ENCODE data around the gene WRNIP1. TPM values are rescaled to one million over a fixed set of nuclear protein-coding genes. Genes with fewer than 3 reads are reported as not detected.

The WRNIP1 gene
- total RNA-seq, 1 experiment from 2014 or later = 122 TPM

DNA sequence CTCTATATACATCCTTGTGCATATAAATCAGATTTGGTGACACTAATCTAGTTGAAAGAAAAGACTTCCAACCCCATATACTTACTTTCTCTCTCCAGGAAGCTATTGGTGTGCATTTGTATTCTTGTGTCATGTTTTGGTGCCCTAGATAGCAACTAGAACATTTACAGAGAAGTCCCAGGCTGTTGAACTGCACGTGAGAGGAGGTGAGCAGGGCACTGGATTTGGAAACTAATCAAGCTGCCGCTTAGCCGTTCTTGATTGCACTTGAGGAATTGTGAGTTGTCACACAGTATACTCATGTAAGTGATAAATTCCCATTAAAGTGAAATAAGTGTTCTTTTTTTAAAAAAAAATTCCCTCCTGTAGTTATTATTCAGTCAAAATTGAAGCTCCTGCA lies 7.6 kb downstream of the WRNIP1 start:
- H3K9me3 ChIP-seq (replicated peaks) = no peaks in the 10 kb centered on the region
- no peak overlapping the region for H3K4me3 ChIP-seq
- H3K27ac ChIP-seq = no peak overlapping the region
- H3K36me3 ChIP-seq = peaks cover 78% of the 10 kb centered on the region
- H3K4me1 ChIP-seq (replicated peaks) = peaks cover 26% of the 10 kb centered on the region
- H3K27me3 ChIP-seq (replicated peaks) = no peaks in the 10 kb centered on the region
- no peak for DNase-seq (ENCODE audit: low read depth in 1 of 2, low spot score in 2 of 2)

- Histone ChIP-seq H3K9me3 (replicated peaks) (no peaks in the 10 kb centered on the region), H3K27me3 (replicated peaks) (no peaks in the 10 kb centered on the region), H3K4me3 (no peak overlapping the region), H3K27ac (no peak overlapping the region), H3K4me1 (replicated peaks) (peaks cover 20% of the 10 kb centered on the region), H3K36me3 (peaks cover 78% of the 10 kb centered on the region)
- DNase-seq (ENCODE audit: low read depth in 1 of 2, low spot score in 2 of 2) = no peak
Measured at GRCh38 chr6:2773449-2773848, 8.3 kb downstream of the WRNIP1 start.

DNA sequence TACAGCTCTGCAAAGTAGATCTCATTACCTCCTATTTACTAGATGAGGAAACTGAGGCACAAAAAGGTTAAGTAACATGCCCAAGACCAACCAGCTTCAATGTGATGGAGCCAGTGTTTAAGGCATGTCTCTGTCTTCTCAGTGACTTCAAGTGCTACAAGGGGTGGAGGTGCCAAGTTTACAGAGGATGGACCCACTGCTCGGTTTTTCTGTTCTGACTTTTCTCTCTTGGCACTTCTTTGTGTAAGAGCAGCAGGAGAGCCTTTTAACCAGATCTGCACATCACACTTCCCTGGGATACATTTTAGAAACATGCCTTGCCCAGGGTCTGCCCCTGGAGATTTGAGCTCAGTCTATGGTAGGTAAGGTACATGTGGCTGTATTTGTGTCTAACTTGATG lies 9.8 kb downstream of the WRNIP1 start:
- no peak for DNase-seq (ENCODE audit: low read depth in 1 of 2, low spot score in 2 of 2)
- Histone ChIP-seq H3K36me3 (peaks cover 79% of the 10 kb centered on the region), H3K27ac (no peak overlapping the region), H3K4me3 (no peak overlapping the region), H3K9me3 (replicated peaks) (no peaks in the 10 kb centered on the region), H3K27me3 (replicated peaks) (no peaks in the 10 kb centered on the region), H3K4me1 (replicated peaks) (peaks cover 4% of the 10 kb centered on the region)

- DNase-seq (ENCODE audit: low read depth in 1 of 2, low spot score in 2 of 2) = no peak
- Histone ChIP-seq H3K27ac (no peak overlapping the region), H3K27me3 (replicated peaks) (no peaks in the 10 kb centered on the region), H3K4me3 (no peak overlapping the region), H3K36me3 (peaks cover 83% of the 10 kb centered on the region), H3K4me1 (replicated peaks) (peaks cover 6% of the 10 kb centered on the region), H3K9me3 (replicated peaks) (no peaks in the 10 kb centered on the region)
Measured at GRCh38 chr6:2777249-2777648, 12.1 kb downstream of the WRNIP1 start.

GRCh38 chr6:2780102-2780737 lies 15.0 kb downstream of the WRNIP1 start:
- Histone ChIP-seq H3K9me3 (replicated peaks) (no peaks in the 10 kb centered on the region), H3K4me3 (no peak overlapping the region)
- DNase-seq (ENCODE audit: low read depth in 1 of 2, low spot score in 2 of 2) = no peak

GRCh38 chr6:2781685-2782355 lies 16.6 kb downstream of the WRNIP1 start:
- H3K27ac ChIP-seq = no peak overlapping the region
- H3K27me3 ChIP-seq (replicated peaks) = no peaks in the 10 kb centered on the region
- H3K9me3 ChIP-seq (replicated peaks) = no peaks in the 10 kb centered on the region
- no peak overlapping the region for H3K4me3 ChIP-seq
- H3K36me3 ChIP-seq = peaks cover 69% of the 10 kb centered on the region
- peaks cover 50% of the 10 kb centered on the region for H3K4me1 ChIP-seq (replicated peaks)
- DNase-seq (ENCODE audit: low read depth in 1 of 2, low spot score in 2 of 2) = no peak

More at GRCh38 chr6:2780102-2780737, 15.0 kb downstream of the WRNIP1 start:
- H3K4me1 ChIP-seq (replicated peaks) = peaks cover 34% of the 10 kb centered on the region
- H3K27me3 ChIP-seq (replicated peaks) = no peaks in the 10 kb centered on the region
- no peak overlapping the region for H3K27ac ChIP-seq
- H3K36me3 ChIP-seq = peaks cover 74% of the 10 kb centered on the region

- H3K36me3 ChIP-seq = peaks cover 73% of the 10 kb centered on the region
- no peaks in the 10 kb centered on the region for H3K9me3 ChIP-seq (replicated peaks)
- no peak overlapping the region for H3K27ac ChIP-seq
- DNase-seq (ENCODE audit: low read depth in 1 of 2, low spot score in 2 of 2) = no peak
- no peak overlapping the region for H3K4me3 ChIP-seq
- H3K4me1 ChIP-seq (replicated peaks) = peaks cover 55% of the 10 kb centered on the region
- H3K27me3 ChIP-seq (replicated peaks) = no peaks in the 10 kb centered on the region
Measured at GRCh38 chr6:2782356-2782708, 17.1 kb downstream of the WRNIP1 start.

- DNase-seq (ENCODE audit: low read depth in 1 of 2, low spot score in 2 of 2) = no peak
- Histone ChIP-seq H3K9me3 (replicated peaks) (no peaks in the 10 kb centered on the region), H3K36me3 (peaks cover 75% of the 10 kb centered on the region), H3K4me3 (no peak overlapping the region), H3K27ac (peak overlapping the region; percentile 43), H3K27me3 (replicated peaks) (no peaks in the 10 kb centered on the region), H3K4me1 (replicated peaks) (peaks cover 60% of the 10 kb centered on the region)
Measured at GRCh38 chr6:2782825-2783187, 17.6 kb downstream of the WRNIP1 start.

- DNase-seq (ENCODE audit: low read depth in 1 of 2, low spot score in 2 of 2) = no peak
- Histone ChIP-seq H3K4me3 (no peak overlapping the region), H3K9me3 (replicated peaks) (no peaks in the 10 kb centered on the region), H3K27ac (peak overlapping the region; percentile 86), H3K4me1 (replicated peaks) (peaks cover 66% of the 10 kb centered on the region), H3K27me3 (replicated peaks) (no peaks in the 10 kb centered on the region), H3K36me3 (peaks cover 71% of the 10 kb centered on the region)
Measured at GRCh38 chr6:2783188-2783963, 18.2 kb downstream of the WRNIP1 start.

GRCh38 chr6:2784061-2784460 lies 18.9 kb downstream of the WRNIP1 start:
- peaks cover 66% of the 10 kb centered on the region for H3K36me3 ChIP-seq
- H3K27ac ChIP-seq = peak overlapping the region; percentile 86
- H3K4me1 ChIP-seq (replicated peaks) = peaks cover 72% of the 10 kb centered on the region
- DNase-seq (ENCODE audit: low read depth in 1 of 2, low spot score in 2 of 2) = peak; percentile 91 to 94
- no peak overlapping the region for H3K4me3 ChIP-seq
- no peaks in the 10 kb centered on the region for H3K9me3 ChIP-seq (replicated peaks)
- H3K27me3 ChIP-seq (replicated peaks) = no peaks in the 10 kb centered on the region

- Histone ChIP-seq H3K4me1 (replicated peaks) (peaks cover 81% of the 10 kb centered on the region), H3K4me3 (no peak overlapping the region), H3K27ac (peak overlapping the region; percentile 86), H3K9me3 (replicated peaks) (no peaks in the 10 kb centered on the region), H3K36me3 (peaks cover 57% of the 10 kb centered on the region), H3K27me3 (replicated peaks) (no peaks in the 10 kb centered on the region)
- peak in 1 of 2 experiments; percentile 16 for DNase-seq (ENCODE audit: low read depth in 1 of 2, low spot score in 2 of 2)
Measured at GRCh38 chr6:2784930-2785329, 19.7 kb downstream of the WRNIP1 start.

GRCh38 chr6:2786269-2786668 lies 21.1 kb downstream of the WRNIP1 start:
- H3K36me3 ChIP-seq = peaks cover 43% of the 10 kb centered on the region
- DNase-seq (ENCODE audit: low read depth in 1 of 2, low spot score in 2 of 2) = no peak
- H3K4me3 ChIP-seq = no peak overlapping the region
- H3K27ac ChIP-seq = peak overlapping the region; percentile 4; the same call in 1 of the 2 replicates
- H3K27me3 ChIP-seq (replicated peaks) = no peaks in the 10 kb centered on the region
- no peaks in the 10 kb centered on the region for H3K9me3 ChIP-seq (replicated peaks)
- H3K4me1 ChIP-seq (replicated peaks) = peaks cover 95% of the 10 kb centered on the region

GRCh38 chr6:2790588-2791449 lies 25.6 kb downstream of the WRNIP1 start:
- peak; percentile 82 to 89 for DNase-seq (ENCODE audit: low read depth in 1 of 2, low spot score in 2 of 2)
- Histone ChIP-seq H3K4me1 (replicated peaks) (peaks cover 68% of the 10 kb centered on the region), H3K27me3 (replicated peaks) (no peaks in the 10 kb centered on the region), H3K36me3 (peaks cover 21% of the 10 kb centered on the region), H3K27ac (peak overlapping the region; percentile 99), H3K4me3 (peak overlapping the region; percentile 10; the same call in 1 of the 2 replicates), H3K9me3 (replicated peaks) (no peaks in the 10 kb centered on the region)
